DOHH2 (cell line): Measurements from ENCODE around the gene ANKRD29.

Source experiments
- CTCF ChIP-seq: fragments of 200-600 bp; sonication (generic); IDR thresholded peaks from one replicate; pipeline ENCODE4 v1.5.1; 2014; ENCODE audit warnings: antibody characterized with exemption, mild to moderate bottlenecking, low read depth, low read length; ENCODE audit not compliant: poor library complexity, severe bottlenecking
- EZH2phosphoT487 ChIP-seq: fragments of 200-600 bp; sonication (generic); IDR thresholded peaks from 2 replicates; pipeline ENCODE4 v1.6.1; 2017; ENCODE audit warnings: borderline replicate concordance, mild to moderate bottlenecking, antibody characterized with exemption, low read length, moderate library complexity, mixed read lengths

GRCh38 chr18:23631746-23632145 lies 31.0 kb downstream of the ANKRD29 start:
- TF ChIP-seq CTCF (no peak), EZH2phosphoT487 (no peak)
